Measurements from ENCODE around the gene TDRD9.

DNA sequence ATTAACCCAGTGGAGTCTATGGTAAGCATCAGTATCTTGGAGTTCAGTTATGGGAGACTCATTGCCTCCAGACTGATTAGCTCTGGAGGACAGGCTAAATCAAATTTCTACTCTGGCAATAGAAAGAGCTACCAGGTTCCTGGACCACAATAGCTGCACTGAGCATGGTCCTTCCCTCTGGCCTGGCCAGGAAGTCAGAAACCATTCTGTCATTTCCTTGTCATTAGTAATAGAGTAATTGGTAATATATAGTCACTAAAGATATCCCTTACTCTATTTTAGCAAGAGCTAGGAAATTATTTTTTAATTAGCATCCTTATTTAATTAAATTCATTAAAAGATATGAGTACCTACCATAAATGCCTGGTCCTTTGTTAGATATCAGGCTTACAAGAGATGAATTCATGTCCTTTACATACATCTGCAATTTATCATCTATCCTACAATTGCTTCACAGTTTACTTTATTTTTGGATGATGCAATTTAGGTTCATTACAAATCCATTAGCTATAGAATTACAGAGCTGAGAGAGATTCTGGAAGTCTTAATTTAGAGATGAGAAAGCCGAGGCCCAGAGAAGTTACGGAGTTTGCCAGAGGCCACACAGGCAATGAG lies 23.7 kb upstream of the TDRD9 start:
- TF ChIP-seq CTCF (IDR thresholded peaks at IDR 0.05) = no peak
- TF ChIP-seq POLR2A (IDR thresholded peaks at IDR 0.05) = no peak
